Suprapubic skin (tissue), 4 donors: ENCODE data around the gene PPP1R37. TPM values are rescaled to one million over a fixed set of nuclear protein-coding genes. Genes with fewer than 3 reads are reported as not detected.

ENCODE experiments used
- DNase-seq, 2 donors: peaks; one replicate each; pipeline ENCODE4 v3.0.0-alpha.2; 2019; ENCODE audit warnings: low spot score in 2 of 2
- H3K27ac ChIP-seq: fragments of 200-600 bp; sonication (generic); one replicate; pipeline ENCODE4 v1.5.1; 2019
- H3K27me3 ChIP-seq: fragments of 200-600 bp; sonication (generic); one replicate; pipeline ENCODE4 v1.5.1; 2019
- H3K36me3 ChIP-seq: fragments of 200-600 bp; sonication (generic); one replicate; pipeline ENCODE4 v1.5.1; 2019
- H3K4me1 ChIP-seq: fragments of 200-600 bp; sonication (generic); one replicate; pipeline ENCODE4 v1.5.1; 2019
- H3K4me3 ChIP-seq: fragments of 200-600 bp; sonication (generic); one replicate; pipeline ENCODE4 v1.5.1; 2019; ENCODE audit warnings: mild to moderate bottlenecking
- H3K9me3 ChIP-seq: fragments of 200-600 bp; sonication (generic); one replicate; pipeline ENCODE4 v1.5.1; 2019
- EP300 ChIP-seq: sonication (generic); formaldehyde crosslinking; IDR thresholded peaks from one replicate; pipeline ENCODE4 v1.6.1; 2017; ENCODE audit warnings: antibody characterized with exemption
- POLR2A ChIP-seq, 2 donors: fragments of 450-650 bp; IDR thresholded peaks; one replicate each; pipeline ENCODE4 v1.6.1; 2017; ENCODE audit warnings: antibody characterized with exemption in 2 of 2, mild to moderate bottlenecking in 2 of 2, moderate library complexity in 2 of 2
- POLR2AphosphoS5 ChIP-seq, 3 donors: sonication (generic); formaldehyde crosslinking; IDR thresholded peaks; one replicate each; pipeline ENCODE4 v1.6.1; 2017; ENCODE audit warnings: antibody characterized with exemption in 3 of 3
- WGBS: methylation state at CpG from one replicate; pipeline ENCODE4 v1.1.5; 2018; 5-methylcytosine and 5-hydroxymethylcytosine counted together
- total RNA-seq, 4 donors: library from RNA; depleted of rRNA; stranded (reverse); fragments of >200 nt; gene quantifications; one replicate each; pipeline ENCODE4 v1.1.0, GENCODE V29; 2016
- TF ChIP-seq, protein P1 (sequence below), 2 donors: fragments of 200-600 bp in 1 of 2; fragments of 450-650 bp in 1 of 2; sonication (generic) in 1 of 2; IDR thresholded peaks; one replicate each; pipeline ENCODE4 v1.5.1; 2016 to 2019; ENCODE audit warnings: antibody characterized with exemption in 2 of 2, mild to moderate bottlenecking in 1 of 2, moderate library complexity in 1 of 2

PPP1R37 gene
- total RNA-seq, 4 donors from 2014 or later, result 24.6 to 43.1 (median 33.5) TPM

DNA sequence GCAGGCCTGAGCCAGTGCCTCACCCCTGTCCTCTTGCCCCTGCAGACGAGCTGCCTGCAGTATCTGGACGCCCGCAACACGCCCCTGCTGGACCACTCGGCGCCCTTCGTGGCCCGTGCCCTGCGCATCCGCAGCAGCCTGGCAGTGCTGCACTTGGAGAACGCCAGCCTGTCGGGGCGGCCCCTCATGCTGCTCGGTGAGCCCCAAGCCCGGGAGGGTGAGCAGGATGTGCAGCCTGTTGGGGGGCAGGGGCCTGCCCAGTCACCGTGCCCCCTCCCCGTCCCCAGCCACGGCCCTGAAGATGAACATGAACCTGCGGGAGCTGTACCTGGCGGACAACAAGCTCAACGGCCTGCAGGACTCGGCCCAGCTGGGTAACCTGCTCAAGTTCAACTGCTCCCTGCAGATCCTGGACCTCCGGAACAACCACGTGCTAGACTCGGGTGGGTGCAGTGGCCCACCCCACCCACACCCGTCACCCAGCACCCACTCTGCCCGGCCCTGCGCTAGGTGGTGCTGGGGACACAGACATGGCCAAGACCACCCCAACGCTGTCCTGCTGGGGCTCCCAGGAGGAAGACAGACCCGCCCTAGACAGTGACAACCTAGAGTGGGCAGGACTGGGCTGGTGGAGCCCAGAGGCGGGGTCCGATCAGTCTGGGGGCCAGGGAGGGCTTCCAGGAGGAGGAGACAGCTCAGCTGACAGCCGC, 49.2 kb downstream of the PPP1R37 start:
- Histone ChIP-seq H3K36me3 (peaks cover 64% of the 10 kb centered on the region), H3K4me3 (no peak overlapping the region), H3K9me3 (no peaks in the 10 kb centered on the region), H3K27ac (no peak overlapping the region), H3K4me1 (peaks cover 14% of the 10 kb centered on the region), H3K27me3 (no peaks in the 10 kb centered on the region)
- 91% methylated on average over 10 of the region's 33 CpGs for WGBS
- TF ChIP-seq POLR2A (IDR thresholded peaks at IDR 0.05), result no peak
- no peak for TF ChIP-seq EP300
- TF ChIP-seq POLR2AphosphoS5 (IDR thresholded peaks at IDR 0.05), result no peak
- TF ChIP-seq, protein P1, sequence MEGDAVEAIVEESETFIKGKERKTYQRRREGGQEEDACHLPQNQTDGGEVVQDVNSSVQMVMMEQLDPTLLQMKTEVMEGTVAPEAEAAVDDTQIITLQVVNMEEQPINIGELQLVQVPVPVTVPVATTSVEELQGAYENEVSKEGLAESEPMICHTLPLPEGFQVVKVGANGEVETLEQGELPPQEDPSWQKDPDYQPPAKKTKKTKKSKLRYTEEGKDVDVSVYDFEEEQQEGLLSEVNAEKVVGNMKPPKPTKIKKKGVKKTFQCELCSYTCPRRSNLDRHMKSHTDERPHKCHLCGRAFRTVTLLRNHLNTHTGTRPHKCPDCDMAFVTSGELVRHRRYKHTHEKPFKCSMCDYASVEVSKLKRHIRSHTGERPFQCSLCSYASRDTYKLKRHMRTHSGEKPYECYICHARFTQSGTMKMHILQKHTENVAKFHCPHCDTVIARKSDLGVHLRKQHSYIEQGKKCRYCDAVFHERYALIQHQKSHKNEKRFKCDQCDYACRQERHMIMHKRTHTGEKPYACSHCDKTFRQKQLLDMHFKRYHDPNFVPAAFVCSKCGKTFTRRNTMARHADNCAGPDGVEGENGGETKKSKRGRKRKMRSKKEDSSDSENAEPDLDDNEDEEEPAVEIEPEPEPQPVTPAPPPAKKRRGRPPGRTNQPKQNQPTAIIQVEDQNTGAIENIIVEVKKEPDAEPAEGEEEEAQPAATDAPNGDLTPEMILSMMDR (IDR thresholded peaks at IDR 0.05), result no peak
- no peak for DNase-seq

DNA sequence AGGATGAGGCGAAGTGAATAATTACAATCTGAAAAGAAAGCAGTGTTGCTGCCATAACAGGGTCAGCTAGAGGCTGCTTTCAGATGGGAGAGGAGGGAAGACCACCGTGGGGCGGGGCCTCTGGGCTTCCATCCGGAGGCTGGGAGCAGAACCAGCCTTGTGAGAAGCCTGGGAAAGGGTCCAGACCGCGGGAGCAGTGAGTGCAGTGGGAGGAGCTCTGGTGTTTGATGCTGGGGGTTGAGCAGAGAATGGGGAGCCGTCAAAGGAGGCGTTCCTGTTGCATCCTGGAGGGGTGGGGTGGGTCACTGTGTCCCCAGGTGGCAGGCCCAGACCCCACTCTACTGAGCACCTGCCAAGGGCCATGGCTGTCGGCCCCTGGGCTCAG, 49.7 kb downstream of the PPP1R37 start:
- WGBS, result 70% methylated on average over 9 of the region's 9 CpGs
- Histone ChIP-seq H3K4me1 (peaks cover 11% of the 10 kb centered on the region), H3K27ac (no peak overlapping the region), H3K9me3 (no peaks in the 10 kb centered on the region), H3K27me3 (no peaks in the 10 kb centered on the region), H3K36me3 (peaks cover 64% of the 10 kb centered on the region), H3K4me3 (no peak overlapping the region)
- TF ChIP-seq, protein P1 (IDR thresholded peaks at IDR 0.05), result no peak
- no peak for TF ChIP-seq POLR2A (IDR thresholded peaks at IDR 0.05)
- TF ChIP-seq POLR2AphosphoS5 (IDR thresholded peaks at IDR 0.05), result no peak
- no peak for TF ChIP-seq EP300
- DNase-seq, result no peak

DNA sequence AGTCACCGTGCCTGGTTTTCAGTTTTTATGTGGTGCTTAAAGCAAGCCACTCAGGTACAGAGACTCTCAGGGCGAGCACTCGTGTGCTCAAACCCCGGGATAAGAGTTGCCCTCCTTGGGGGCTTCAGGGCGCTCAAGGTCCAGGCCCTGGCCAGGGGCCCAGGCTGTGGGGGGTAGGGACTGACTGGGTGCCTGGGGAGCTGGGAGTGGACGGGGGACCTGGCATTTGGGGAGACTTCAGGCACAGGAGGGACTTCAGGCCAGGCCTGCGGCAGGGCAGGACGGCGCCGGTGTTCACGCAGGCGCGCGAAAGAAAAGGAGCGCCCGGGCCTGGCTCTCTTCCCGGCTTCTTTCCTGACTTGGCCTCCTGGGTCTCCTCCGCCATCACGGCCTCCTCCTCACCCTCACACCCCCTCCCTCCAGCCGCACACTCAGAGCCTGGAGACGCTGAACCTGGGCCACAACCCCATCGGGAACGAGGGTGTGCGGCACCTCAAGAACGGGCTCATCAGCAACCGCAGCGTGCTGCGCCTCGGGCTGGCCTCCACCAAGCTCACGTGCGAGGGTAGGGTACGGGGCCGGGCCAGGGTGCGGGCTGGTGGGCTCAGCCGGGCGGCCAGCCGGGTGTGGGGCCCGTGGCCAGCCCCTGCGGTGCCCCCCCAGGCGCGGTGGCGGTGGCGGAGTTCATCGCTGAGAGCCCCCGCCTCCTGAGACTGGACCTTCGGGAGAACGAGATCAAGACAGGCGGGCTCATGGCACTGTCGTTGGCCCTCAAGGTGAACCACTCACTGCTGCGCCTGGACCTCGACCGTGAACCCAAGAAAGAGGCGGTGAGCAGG, 51.7 kb downstream of the PPP1R37 start:
- TF ChIP-seq POLR2AphosphoS5 (IDR thresholded peaks at IDR 0.05), result no peak
- no peak for TF ChIP-seq EP300
- TF ChIP-seq, protein P1 (IDR thresholded peaks at IDR 0.05), result no peak
- TF ChIP-seq POLR2A (IDR thresholded peaks at IDR 0.05), result no peak
- DNase-seq, result no peak
- Histone ChIP-seq H3K27ac (no peak overlapping the region), H3K27me3 (no peaks in the 10 kb centered on the region), H3K36me3 (peaks cover 71% of the 10 kb centered on the region), H3K9me3 (no peaks in the 10 kb centered on the region), H3K4me3 (no peak overlapping the region), H3K4me1 (peaks cover 4% of the 10 kb centered on the region)
- WGBS, result 95% methylated on average over 29 of the region's 53 CpGs

DNA sequence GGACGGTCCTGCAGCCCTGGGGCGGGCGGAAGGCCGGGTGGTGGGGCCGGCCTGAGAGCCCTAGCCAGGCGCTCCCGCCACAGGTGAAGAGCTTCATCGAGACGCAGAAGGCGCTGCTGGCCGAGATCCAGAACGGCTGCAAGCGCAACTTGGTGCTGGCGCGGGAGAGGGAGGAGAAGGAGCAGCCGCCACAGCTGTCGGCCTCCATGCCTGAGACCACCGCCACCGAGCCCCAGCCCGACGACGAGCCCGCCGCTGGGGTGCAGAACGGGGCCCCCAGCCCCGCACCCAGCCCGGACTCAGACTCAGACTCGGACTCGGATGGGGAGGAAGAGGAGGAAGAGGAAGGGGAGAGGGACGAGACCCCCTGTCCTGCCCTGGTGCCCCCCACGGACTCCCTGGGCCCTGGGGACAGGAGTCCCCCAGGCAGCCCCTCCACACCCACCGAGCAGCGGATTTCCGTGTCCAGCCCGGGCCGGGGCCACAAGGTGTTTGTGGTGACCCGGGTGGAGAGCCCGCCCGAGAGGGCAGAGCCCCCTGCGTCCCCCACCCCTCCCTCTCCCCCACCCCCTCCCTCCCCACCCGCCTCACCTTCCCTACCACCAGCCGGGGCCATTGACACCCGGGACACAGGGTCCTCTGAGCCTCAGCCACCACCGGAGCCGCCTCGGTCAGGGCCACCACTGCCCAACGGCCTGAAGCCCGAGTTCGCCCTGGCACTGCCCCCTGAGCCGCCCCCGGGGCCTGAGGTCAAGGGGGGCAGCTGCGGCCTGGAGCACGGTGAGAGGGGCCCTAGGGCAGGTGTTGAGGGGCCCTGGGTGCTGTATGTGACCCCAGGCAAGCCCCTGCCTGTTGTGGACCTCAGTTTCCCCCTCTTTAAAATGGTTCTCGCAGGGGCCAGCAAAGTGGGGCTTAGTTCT, 52.6 kb downstream of the PPP1R37 start:
- DNase-seq, result no peak
- WGBS, result 80% methylated on average over 1 of the region's 54 CpGs
- H3K27me3 ChIP-seq, result no peaks in the 10 kb centered on the region
- H3K4me1 ChIP-seq, result no peaks in the 10 kb centered on the region
- TF ChIP-seq EP300, result no peak
- TF ChIP-seq, protein P1 (IDR thresholded peaks at IDR 0.05), result no peak
- TF ChIP-seq POLR2A (IDR thresholded peaks at IDR 0.05), result no peak
- TF ChIP-seq POLR2AphosphoS5 (IDR thresholded peaks at IDR 0.05), result no peak
- no peak overlapping the region for H3K4me3 ChIP-seq
- H3K27ac ChIP-seq, result no peak overlapping the region
- H3K9me3 ChIP-seq, result no peaks in the 10 kb centered on the region
- H3K36me3 ChIP-seq, result peaks cover 67% of the 10 kb centered on the region
